Epidermal melanocyte (primary cell): ENCODE measurements around the gene PDE4D.

Source experiments
- DNase-seq: peaks from one replicate; pipeline ENCODE4 v3.0.0; 2011; ENCODE audit warnings: low spot score; ENCODE audit not compliant: insufficient read length

PDE4D gene

GRCh38 chr5:59186623-59187022 lies 706.9 kb downstream of the PDE4D start:
- no peak for DNase-seq

- no peak for DNase-seq
These were observed 707.7 kb downstream of the PDE4D start for GRCh38 chr5:59185757-59186385.

- DNase-seq = no peak
These were observed 708.8 kb downstream of the PDE4D start for GRCh38 chr5:59184769-59185168.

GRCh38 chr5:59182760-59183159 lies 710.8 kb downstream of the PDE4D start:
- DNase-seq = no peak

GRCh38 chr5:59180515-59180914 lies 713.0 kb downstream of the PDE4D start:
- DNase-seq = no peak

GRCh38 chr5:59179704-59180103 lies 713.8 kb downstream of the PDE4D start:
- DNase-seq = no peak

GRCh38 chr5:59178482-59178881 lies 715.0 kb downstream of the PDE4D start:
- DNase-seq = no peak

- no peak for DNase-seq
These were observed 715.5 kb downstream of the PDE4D start for GRCh38 chr5:59178071-59178470.

- no peak for DNase-seq
These were observed 715.9 kb downstream of the PDE4D start for GRCh38 chr5:59177644-59178043.

- DNase-seq = no peak
These were observed 719.2 kb downstream of the PDE4D start for GRCh38 chr5:59174248-59174844.

- DNase-seq = no peak
These were observed 719.9 kb downstream of the PDE4D start for GRCh38 chr5:59173578-59173977.

- DNase-seq = no peak
These were observed 722.4 kb downstream of the PDE4D start for GRCh38 chr5:59171131-59171530.

- DNase-seq = no peak
These were observed 723.8 kb downstream of the PDE4D start for GRCh38 chr5:59169768-59170150.

GRCh38 chr5:59169081-59169767 lies 724.3 kb downstream of the PDE4D start:
- DNase-seq = no peak

GRCh38 chr5:59168067-59168466 lies 725.5 kb downstream of the PDE4D start:
- DNase-seq = no peak

- peak; percentile 19 for DNase-seq
These were observed 729.3 kb downstream of the PDE4D start for GRCh38 chr5:59164041-59164830.

- no peak for DNase-seq
These were observed 732.1 kb downstream of the PDE4D start for GRCh38 chr5:59161221-59162105.

GRCh38 chr5:59158637-59159391 lies 734.7 kb downstream of the PDE4D start:
- DNase-seq = no peak

GRCh38 chr5:59158165-59158564 lies 735.4 kb downstream of the PDE4D start:
- DNase-seq = no peak

GRCh38 chr5:59157068-59157467 lies 736.5 kb downstream of the PDE4D start:
- no peak for DNase-seq
